ENCODE data around the gene FLNB.

The FLNB gene

GRCh38 chr3:58179235-58180098, 171.2 kb downstream of the FLNB start:
- DNase-seq (ENCODE audit: low spot score) (no peak), FAIRE-seq (no peak)

GRCh38 chr3:58180099-58180880, 172.1 kb downstream of the FLNB start:
- DNase-seq (ENCODE audit: low spot score) (no peak), FAIRE-seq (no peak)

- DNase-seq (ENCODE audit: low spot score) = no peak
- no peak for FAIRE-seq
Measured at GRCh38 chr3:58180940-58181587, 172.8 kb downstream of the FLNB start.

- FAIRE-seq = no peak
- no peak for DNase-seq (ENCODE audit: low spot score)
Measured at GRCh38 chr3:58183221-58183620, 175.0 kb downstream of the FLNB start.

- no peak for DNase-seq (ENCODE audit: low spot score)
- no peak for FAIRE-seq
Measured at GRCh38 chr3:58183891-58184290, 175.7 kb downstream of the FLNB start.

- DNase-seq (ENCODE audit: low spot score) = no peak
- no peak for FAIRE-seq
Measured at GRCh38 chr3:58184309-58184981, 176.2 kb downstream of the FLNB start.

- FAIRE-seq (no peak), DNase-seq (ENCODE audit: low spot score) (no peak)
Measured at GRCh38 chr3:58184982-58185360, 176.7 kb downstream of the FLNB start.

GRCh38 chr3:58188173-58188564, 179.9 kb downstream of the FLNB start:
- DNase-seq (ENCODE audit: low spot score) (no peak), FAIRE-seq (no peak)

GRCh38 chr3:58188921-58189451, 180.8 kb downstream of the FLNB start:
- DNase-seq (ENCODE audit: low spot score) = no peak

GRCh38 chr3:58189691-58190090, 181.5 kb downstream of the FLNB start:
- FAIRE-seq = no peak
- DNase-seq (ENCODE audit: low spot score) = no peak

More at GRCh38 chr3:58188921-58189451, 180.8 kb downstream of the FLNB start:
- no peak for FAIRE-seq

- DNase-seq (ENCODE audit: low spot score) (no peak), FAIRE-seq (no peak)
Measured at GRCh38 chr3:58190291-58190690, 182.1 kb downstream of the FLNB start.

GRCh38 chr3:58190882-58191281, 182.7 kb downstream of the FLNB start:
- DNase-seq (ENCODE audit: low spot score) (no peak), FAIRE-seq (no peak)

GRCh38 chr3:58191361-58191991, 183.3 kb downstream of the FLNB start:
- FAIRE-seq (no peak), DNase-seq (ENCODE audit: low spot score) (no peak)

GRCh38 chr3:58192069-58192468, 183.8 kb downstream of the FLNB start:
- DNase-seq (ENCODE audit: low spot score) (no peak), FAIRE-seq (no peak)

- no peak for FAIRE-seq
- no peak for DNase-seq (ENCODE audit: low spot score)
Measured at GRCh38 chr3:58193682-58194407, 185.6 kb downstream of the FLNB start.

GRCh38 chr3:58197588-58197987, 189.4 kb downstream of the FLNB start:
- no peak for DNase-seq (ENCODE audit: low spot score)
- no peak for FAIRE-seq

GRCh38 chr3:58198362-58198761, 190.1 kb downstream of the FLNB start:
- FAIRE-seq (no peak), DNase-seq (ENCODE audit: low spot score) (no peak)

- FAIRE-seq (no peak), DNase-seq (ENCODE audit: low spot score) (no peak)
Measured at GRCh38 chr3:58198804-58199203, 190.6 kb downstream of the FLNB start.

GRCh38 chr3:58200121-58200709, 192.0 kb downstream of the FLNB start:
- FAIRE-seq (no peak), DNase-seq (ENCODE audit: low spot score) (no peak)
